Central memory CD4-positive, alpha-beta T cell (primary cell): Measurements from ENCODE around the gene SPNS3.

Experiments
- DNase-seq: peaks from one replicate; pipeline ENCODE4 v3.0.0; 2022

Gene SPNS3

DNA sequence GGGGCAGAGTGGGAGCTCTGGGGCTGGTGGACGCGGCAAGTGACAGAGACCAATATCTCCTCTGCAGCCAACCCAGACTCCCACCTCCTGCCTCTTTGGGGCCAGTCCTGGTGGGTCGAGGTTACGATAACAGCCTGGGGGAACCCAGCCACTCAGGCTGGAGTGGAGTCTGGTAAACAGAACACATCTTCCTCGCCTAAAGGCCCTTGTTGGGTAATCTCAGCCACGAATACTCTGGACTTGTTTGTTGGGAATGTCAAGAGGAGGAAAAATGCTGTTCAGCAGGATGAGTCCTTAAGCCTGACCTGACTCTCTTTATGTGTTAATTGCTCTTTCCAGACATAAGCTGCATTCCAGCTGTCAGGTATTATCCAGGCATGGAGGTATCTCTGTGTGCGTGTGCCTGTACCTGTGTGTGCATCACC, 56.9 kb downstream of the SPNS3 start:
- no peak for DNase-seq

DNA sequence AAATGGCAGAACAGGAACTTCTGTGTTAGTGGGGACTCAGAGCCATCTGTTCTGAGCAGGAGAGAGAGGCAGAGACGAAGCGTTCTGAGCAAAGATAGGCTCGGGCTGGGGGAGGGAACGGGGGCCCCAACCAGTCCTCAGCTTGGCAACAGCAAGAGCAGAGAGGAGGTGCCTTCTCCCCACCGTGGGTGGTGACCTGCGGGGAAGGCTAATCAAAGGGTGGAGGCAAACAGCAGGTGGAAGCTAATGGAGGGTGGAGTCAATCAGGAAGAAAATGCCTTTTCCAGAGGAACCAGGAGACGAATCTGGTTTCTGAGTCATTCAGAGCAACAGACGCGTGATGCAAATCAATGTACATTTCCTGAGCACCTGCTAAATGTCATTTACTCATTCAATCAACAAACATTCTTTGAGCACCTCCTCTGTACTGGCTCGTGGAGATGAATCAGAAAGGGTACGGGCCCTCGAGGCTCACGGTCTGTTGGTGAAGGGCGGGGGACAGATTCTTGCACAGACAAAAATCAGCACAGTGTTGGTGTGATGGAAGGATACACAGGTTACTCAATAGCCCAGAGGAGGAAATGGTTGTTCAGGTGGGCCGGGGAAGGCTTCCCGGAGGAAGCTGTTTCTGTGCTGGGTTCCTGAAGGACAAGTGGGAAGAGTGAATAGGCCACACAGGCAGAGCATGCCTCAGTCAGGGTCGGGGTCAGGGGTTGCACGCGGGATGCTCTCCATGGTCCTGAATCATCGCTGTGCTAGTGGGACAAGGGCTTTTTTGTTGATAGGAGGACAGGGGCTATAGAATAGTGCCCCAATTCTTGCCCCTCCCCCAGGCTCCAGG, 59.2 kb downstream of the SPNS3 start:
- DNase-seq = no peak

DNA sequence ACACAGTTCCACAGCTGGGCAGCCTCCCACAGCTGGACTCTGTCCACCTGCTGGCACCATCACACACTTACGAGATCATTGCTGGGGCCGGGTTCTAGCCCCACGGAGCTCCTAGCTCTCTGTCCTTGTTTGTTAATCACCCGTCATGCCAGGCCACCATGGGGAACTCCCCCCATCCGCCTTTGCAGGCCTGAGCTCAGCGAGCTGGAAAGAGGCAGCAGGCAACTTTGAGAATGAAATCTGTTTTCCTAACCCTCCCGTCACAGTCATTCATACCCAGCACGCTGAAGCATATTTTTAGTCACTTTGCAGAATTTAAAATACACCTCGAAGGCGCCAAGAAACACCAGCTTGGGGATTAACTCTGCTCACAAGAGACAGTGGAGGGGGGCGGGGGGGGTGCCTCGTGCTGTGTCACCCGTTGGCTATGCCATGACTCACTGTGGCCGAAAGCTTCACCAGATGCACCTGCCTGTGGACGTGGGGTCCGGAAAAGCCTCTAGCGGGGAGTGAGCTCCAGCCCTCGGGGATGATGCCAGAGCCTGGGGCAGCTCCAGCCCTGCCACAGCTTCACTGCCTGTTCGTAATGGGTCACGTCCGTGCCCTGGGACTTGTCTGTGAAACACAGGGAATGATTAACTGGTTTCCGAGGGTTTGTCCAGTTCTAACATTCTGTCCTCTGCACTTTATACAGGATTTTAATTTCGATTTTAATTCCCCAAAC, 63.5 kb downstream of the SPNS3 start:
- DNase-seq = no peak

DNA sequence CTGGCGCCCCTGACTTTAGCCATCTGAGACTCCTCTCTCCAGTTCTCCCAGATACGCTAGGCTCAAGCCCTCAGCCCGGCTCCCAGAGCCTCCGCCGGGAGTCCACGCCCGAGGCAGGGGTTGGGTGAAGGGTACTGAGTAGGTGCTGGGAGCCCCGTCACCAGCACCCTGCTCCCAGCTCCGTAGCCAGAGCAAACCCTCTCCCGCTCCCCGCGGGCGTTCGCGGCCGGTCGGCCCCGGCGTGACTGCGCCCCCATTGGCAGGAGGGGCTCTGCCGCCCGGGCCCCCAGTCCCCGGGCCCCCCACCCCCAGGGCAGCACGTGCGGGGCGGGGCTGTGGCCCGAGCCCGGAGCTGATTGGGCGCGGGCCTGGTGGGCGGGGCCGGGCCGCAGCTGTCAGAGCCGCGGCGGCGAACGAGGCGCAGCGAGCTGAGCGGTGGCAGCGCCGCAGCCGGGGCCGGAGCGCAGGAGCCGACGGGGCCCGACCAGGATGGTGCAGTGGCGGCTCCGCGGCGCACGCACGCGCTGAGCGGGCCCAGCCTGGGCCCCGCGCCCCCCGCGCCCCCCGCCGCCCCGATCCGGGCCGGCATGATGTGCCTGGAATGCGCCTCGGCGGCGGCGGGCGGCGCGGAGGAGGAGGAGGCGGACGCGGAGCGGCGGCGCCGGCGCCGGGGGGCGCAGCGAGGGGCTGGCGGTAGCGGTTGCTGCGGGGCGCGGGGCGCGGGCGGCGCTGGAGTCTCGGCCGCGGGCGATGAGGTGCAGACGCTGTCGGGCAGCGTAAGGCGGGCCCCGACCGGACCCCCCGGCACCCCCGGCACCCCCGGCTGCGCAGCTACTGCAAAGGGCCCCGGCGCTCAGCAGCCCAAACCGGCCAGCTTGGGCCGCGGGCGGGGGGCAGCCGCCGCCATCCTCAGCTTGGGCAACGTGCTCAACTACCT, 65.0 kb downstream of the SPNS3 start, which contains the start of gene SPNS2:
TSS of gene SPNS2 (plus strand) at position 421 of the 937 bp plus-strand sequence. CDS start at position 588, 167 bp downstream.
- peak; percentile 57 for DNase-seq

DNA sequence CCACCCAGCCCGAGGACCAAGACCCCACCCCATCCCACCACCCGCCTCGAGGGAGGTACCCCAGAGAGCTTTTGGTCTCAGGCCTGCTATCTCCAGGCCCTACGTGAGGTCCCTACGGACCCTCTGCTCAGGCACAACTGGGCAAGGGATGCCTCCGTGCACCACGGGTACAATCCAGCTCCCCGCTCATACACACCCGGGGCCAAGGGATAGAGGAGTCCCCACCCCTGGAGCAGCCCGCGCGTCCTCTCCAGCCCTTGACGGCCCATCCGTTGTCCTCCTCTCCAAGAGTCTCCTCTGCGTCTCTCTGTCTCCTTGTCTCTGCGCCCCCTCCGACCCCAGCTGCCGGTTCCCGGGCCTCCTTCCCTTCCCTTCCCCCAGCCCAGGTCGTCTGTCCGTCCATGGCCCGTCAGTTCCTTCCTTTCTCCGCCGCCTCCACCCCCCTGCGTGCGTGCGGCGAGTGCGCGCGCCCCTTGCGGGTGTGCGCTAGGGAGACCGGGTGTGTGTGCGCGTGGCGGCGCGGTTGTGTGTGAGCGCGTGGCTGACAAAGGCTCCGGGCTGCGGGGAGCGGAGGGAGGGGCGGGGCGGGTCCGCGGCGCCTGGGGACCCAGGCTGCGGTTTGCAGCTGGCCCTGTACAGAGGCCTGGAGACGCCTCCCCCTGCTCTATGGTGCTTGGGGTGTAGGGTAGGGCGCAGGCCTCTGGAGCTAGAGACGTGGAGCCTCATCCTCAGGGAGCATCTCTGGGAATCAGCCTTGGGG, 65.9 kb downstream of the SPNS3 start:
- DNase-seq = peak; percentile 25

DNA sequence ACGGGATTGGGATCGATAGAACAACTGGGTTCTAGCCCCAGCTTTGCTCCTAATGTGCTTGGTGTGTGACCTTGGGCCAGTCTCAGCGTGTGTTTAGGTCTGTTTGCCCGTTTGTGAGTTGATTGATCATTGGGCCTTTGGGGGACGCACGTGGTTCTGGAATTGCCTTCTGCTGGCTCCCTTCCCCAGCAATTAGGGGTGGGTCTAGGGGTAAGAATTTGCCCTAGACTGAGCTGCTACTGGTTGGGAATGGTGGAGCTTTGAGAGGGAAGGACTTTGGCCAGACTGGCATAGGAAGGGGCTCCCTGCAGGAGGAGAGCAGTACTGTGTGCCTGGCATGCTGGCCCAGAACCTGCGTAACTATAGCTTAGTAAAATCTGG, 66.4 kb downstream of the SPNS3 start:
- DNase-seq = no peak

DNA sequence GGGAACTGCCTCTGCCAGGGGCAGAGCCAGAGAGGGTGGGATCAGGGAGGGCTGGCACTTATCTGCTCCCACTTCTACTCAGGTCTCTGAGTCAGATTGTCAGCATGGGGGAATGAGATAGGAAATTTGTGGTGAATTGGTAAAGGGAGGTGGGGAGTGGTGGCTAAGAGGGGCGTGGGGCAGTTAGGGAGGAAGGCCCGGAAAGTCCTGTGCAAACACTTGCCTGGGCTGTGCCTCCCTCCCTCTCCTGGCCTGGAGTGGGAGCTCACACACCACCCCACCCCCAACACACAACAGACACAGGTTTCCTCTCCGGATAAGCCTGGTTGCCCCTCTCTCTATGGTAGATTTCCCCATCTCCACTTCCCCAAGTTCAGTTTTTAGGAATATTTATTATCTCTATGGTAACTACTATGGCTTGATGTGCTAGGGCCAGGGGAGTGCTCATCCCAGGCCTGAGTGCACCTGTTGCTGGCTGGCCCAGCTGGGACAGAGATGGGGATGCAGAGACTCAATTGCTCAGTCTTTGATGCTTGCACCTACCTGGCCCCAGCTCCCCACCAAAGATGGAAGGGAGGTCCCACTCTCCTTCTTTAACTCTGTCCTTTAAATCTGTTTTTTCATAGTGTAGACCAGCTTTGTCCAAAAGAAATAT, 67.7 kb downstream of the SPNS3 start:
- no peak for DNase-seq

DNA sequence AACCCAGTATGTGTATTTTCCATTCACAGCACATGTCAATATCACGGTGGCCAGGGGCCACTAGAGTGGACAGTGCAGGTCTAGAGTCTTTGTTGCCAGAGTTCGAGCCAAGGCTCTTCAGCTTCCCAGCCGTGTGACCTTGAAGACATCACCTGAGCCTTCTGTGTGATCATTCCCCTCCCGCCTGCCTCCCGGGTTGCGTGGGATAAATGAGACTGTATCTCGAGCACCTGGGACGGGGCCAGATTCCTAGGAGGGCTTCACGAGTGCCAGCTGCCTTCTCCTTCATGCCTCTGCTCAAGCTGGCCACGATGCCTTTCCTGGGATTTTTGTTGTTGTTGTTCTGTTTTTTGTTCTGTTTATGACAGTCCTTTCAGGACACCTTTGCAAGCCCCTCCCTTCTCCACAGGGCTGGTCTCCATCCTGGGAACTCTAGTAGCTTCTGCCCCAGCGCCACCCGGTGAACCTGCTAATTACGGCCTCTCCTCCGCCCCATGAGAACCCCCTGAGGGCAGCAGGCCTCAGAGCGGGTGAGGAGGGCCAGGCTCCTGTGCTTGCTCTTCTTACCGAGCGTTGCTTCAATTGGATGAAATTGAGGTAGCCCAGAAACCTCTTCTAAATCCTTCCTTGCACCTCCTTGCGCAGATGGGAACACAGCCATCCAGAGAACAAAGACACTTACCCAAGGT, 68.9 kb downstream of the SPNS3 start:
- no peak for DNase-seq

DNA sequence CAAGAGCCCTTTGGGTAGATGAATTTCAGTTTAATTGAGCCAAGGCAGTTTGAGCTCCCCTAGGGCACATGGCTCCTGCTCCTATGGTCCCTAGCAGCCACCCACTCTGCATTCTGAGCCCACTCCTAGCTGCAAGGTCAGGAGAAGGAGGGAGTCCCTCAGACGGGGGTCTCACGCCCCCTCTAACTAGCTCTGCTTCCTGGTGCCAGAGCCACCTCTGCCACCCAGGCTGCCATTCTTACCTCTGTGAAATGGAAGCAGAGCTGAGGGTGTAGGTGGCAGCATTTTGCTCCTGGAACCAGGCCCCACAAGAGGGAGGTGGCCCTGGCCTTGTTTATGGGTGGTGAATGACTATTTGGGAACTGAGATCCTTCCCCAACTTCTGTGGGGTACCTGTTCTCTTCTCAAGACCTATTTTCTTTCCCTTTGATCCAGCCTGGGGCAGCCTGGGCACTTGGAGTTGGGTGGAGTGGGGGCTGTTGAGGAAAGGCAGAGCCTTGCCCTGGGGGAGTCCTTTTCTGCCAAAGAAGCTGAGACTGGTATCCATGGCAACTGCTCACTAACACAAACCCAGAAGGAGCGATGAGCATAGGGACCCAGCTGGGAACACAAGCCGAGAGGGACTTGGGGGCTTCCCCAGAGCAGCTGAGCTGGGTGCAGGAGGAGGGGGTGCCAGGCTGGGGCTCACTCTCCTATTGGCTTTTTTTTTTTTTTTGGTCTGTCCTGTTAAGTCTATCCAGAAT, 69.7 kb downstream of the SPNS3 start:
- DNase-seq = no peak

DNA sequence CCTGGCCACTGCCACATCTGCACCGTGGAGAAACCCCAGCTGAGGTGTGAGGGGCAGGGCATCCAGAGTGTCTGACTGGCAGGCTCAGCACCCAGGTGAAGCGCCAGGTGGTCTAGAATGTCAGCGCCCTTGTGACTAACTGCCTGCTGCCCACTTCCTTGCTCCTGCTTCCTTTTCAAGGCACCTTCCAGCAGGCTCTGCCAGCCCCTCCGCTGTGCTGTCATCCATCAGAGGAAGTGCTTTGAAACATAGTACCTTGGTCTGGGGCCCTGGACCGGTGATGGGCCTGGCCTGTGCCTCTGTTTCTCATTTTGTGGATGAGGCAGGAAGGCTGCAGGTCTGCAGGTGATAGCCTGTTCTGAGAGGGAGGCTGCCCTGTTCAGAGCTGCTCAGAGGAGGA, 70.4 kb downstream of the SPNS3 start:
- DNase-seq = no peak

DNA sequence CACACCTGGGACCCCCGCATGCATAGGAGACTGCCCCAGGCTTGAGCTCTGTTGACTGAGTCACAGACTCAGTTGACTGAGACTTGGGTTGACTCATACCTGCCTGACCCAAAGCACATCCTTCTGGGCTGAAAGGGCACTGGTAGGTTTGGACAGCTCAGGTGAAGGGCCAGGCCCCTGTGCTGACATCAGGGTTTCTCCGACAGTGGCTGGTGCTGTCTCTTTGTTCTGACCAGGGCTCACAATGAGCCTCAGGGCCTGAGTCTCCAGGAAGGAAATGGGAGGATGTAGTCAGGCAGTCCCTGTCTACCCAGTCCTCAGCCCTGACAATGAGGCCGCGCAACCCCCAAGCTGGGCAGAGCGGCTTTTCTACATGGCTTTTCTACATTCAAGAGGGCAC, 71.4 kb downstream of the SPNS3 start:
- no peak for DNase-seq

DNA sequence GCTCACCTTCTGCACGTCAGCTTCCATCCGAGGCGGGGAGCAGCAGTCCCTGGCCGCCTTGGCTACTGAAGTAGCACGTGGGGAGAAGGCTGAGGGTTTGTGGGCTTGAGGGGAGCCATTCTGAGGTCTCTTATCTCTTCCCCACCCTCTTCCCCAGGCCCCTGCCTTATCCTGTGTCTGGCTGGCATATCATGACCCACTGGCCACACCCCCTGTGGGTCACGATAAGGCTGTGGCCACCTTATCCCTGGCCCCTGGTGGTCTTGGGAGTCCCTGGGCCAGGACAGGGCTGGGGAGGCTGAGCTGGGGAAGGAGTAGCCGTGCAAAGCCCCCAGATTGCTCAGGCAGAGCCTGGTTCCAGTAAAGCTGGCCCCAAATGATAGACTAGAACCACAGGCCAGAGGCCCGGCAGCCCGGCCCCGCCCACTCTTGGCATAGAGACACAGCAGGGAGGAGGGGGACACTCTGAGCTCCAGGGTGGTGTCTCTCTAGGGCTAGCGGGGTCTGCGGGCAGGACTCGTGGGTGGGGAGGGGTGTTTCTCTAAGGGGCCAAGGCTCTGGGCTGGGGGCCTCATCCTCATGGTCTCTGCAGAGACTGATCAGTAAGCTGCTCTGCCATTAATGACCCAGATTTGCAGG, 72.6 kb downstream of the SPNS3 start:
- no peak for DNase-seq

DNA sequence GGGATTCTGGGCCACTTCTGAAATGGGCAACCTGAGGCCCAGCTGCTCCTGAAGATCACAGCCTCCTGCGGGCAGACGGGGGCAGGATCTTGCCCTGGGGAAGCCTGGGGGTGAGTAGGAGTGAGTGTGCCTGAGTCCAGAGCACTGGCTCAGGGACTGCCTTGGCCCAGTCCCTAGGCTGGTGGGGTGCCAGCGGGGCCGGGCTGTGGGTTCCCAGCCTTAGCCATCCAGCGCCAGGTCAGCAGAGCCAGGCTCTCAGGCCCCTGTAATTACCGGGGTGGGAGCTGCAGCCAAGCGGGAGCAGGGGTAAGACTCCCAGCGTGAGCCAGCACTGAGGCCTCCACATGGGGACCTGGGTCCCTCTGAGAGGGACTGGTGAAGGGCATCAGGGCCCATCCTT, 73.2 kb downstream of the SPNS3 start:
- DNase-seq = no peak

DNA sequence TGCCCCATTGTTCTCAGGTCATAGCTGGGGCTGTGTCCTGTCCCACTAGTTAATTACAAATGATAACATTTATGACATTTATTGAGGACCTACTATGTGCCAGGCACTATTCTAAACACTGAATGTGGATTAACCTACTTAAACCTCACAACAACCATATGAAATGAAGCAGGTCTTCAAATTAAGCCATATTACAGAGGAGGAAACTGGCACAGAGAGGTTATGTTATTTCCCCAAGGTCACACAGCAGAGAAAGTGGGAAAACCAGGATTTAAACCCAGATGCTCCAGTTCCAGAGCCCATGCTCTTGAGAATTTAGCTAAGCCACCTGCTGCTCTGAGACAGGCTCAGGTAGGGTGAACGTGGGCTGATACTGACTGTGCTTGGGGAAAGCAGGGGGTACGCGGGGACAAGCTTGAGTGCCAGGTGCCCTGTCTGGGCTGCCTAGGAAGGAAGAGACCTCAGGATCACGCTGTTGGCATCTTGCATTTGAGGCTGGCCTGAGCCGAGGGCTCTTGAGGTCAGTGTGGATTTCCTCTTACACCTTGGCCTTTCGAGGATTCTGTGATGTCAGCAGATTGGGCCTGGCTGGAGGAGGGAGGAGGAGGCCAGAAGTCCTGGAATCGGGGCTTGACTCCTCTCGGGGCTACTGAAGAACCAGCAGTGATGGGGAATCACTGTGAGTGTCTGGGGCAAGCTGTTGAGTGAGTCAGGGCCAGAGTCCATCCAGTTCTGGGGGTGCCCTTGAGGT, 73.8 kb downstream of the SPNS3 start:
- no peak for DNase-seq

DNA sequence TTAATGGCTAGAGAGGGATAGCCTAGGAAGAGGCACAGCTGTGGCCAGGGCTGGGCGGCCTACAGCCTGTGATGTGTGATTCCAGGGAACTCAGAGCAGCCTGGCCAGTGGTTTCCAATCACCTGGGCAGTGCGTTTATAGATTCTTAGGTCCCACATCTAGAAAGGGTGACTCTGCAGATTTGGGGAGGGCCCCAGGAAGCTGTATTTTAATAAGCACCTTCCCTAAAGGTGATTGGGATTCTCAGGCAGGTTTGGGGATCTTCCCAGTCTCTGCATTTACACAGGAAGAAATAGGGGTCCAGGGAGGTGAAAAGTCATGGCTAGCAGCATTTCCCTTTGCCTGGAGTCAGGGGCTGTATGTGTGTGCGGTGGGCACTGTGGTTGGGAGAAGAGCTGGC, 74.5 kb downstream of the SPNS3 start:
- DNase-seq = no peak

DNA sequence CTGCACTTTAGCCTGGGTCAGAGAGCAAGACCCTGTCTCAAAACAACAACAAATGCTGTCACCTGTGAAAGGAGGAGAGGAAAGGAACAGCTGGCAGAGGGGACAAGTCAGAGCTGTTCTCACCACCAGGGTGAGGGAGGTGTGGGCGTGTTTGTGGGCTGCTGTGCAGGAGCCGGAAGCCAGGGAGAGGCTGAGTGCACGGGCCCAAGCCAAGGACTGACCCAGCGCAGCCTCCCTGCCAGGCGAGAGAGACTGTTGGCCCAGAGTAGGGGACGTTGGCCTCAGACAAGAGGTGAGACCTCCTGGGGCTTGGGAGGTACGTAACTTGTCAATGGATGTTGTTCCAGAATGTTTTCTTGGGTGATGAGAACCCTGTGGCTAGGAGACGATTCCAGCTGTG, 75.7 kb downstream of the SPNS3 start:
- no peak for DNase-seq

DNA sequence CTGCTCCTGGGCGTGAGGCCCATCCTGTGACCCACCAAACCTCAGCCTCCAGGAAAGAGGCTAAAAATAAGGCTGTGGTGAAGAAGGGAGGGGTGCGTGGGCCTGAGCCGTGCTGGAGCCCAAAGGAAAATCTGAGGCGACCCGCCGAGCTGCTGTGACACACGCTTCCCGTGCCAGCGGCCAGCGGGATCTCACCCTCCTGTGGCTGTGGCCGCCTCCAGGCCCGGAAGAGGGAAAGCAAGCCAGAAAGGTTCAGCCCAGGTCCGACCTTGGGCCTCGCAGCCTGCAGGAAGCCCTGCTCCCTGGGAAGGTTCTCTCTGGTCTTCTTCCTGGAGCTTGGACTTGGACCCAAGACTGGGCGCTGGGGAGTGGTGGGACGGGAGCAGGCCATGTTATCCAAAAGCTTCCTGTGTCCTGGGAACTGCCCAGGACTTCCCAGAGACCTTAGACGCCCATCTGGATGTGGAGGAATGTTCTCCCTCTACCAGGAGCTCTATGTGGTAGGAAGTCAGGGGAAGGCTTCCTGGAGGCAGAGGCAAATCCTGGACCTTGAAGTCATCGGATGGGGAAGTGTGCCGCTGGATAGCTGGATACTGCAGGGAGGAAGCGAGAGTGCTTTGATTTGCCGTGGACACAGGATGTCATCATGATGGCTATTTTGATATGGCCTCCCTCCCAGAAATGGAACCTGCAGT, 76.3 kb downstream of the SPNS3 start:
- DNase-seq = no peak

DNA sequence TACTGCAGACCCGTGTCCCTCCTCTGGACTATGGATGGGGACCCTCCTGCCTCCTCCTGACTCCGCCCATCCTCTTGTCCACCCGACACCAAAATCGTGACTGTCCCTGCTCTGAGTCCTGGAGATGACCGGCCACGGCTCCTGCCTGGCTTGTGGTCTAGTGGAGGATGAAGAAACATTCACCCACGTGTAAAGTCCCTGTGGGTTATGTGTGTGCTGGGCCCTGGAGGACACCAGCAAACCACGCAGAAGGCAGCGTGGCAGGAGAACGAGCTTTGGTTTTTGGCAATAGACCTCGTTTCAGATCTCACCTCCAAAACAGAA, 76.8 kb downstream of the SPNS3 start:
- no peak for DNase-seq
